OCI-LY1 (cell line): ENCODE results near the gene FKBP4.

ENCODE experiments used
- H2AFZ ChIP-seq: fragments of 200-600 bp; sonication (generic), shearing (Covaris generic); 2 replicates; pipeline ENCODE4 v1.6.0; 2014; ENCODE audit warnings: antibody characterized with exemption, mild to moderate bottlenecking, low read length
- H3F3A ChIP-seq: fragments of 200-600 bp; sonication (generic), shearing (Covaris generic); 2 replicates; pipeline ENCODE4 v1.6.0; 2014; ENCODE audit warnings: mild to moderate bottlenecking, antibody characterized with exemption, low read length, moderate library complexity; ENCODE audit not compliant: insufficient read depth
- H3K27ac ChIP-seq: fragments of 200-600 bp; sonication (generic); 2 replicates; pipeline ENCODE4 v1.5.1; 2014; ENCODE audit warnings: low read length, mixed run types, mild to moderate bottlenecking, low read depth; ENCODE audit not compliant: poor library complexity, severe bottlenecking
- H3K27me3 ChIP-seq: fragments of 200-600 bp; sonication (generic); 2 replicates; pipeline ENCODE4 v1.6.0; 2014; ENCODE audit warnings: antibody characterized with exemption, mild to moderate bottlenecking, low read length, moderate library complexity; ENCODE audit not compliant: insufficient read depth
- H3K36me3 ChIP-seq: fragments of 200-600 bp; sonication (generic); 2 replicates; pipeline ENCODE4 v1.6.1; 2014; ENCODE audit warnings: mild to moderate bottlenecking, antibody characterized with exemption, low read length, moderate library complexity, mixed read lengths; ENCODE audit not compliant: insufficient read depth
- H3K4me1 ChIP-seq: fragments of 200-600 bp; sonication (generic); 2 replicates; pipeline ENCODE4 v1.5.1; 2014; ENCODE audit warnings: mild to moderate bottlenecking, low read length, moderate library complexity; ENCODE audit not compliant: insufficient read depth, severe bottlenecking
- H3K4me2 ChIP-seq: fragments of 200-600 bp; sonication (generic), shearing (Covaris generic); 2 replicates; pipeline ENCODE4 v1.6.1; 2014; ENCODE audit warnings: low read length
- H3K4me3 ChIP-seq: fragments of 200-600 bp; sonication (generic); 2 replicates; pipeline ENCODE4 v1.5.1; 2014; ENCODE audit warnings: low read length, low read depth, mild to moderate bottlenecking, mixed read lengths; ENCODE audit not compliant: poor library complexity, severe bottlenecking
- H3K79me2 ChIP-seq: fragments of 200-600 bp; shearing (Covaris generic); 2 replicates; pipeline ENCODE4 v1.6.1; 2016; ENCODE audit warnings: mixed run types, low read length, mixed read lengths; ENCODE audit not compliant: insufficient read depth
- H3K9ac ChIP-seq: fragments of 200-600 bp; sonication (generic), shearing (Covaris generic); 2 replicates; pipeline ENCODE4 v1.6.1; 2014; ENCODE audit warnings: mild to moderate bottlenecking, low read length, mixed read lengths
- H3K9me2 ChIP-seq: fragments of 200-600 bp; sonication (generic), shearing (Covaris generic); 2 replicates; pipeline ENCODE4 v1.6.1; 2014; ENCODE audit warnings: low read depth, mild to moderate bottlenecking, low read length, mixed read lengths
- H3K9me3 ChIP-seq: fragments of 200-600 bp; shearing (Covaris generic); 2 replicates; pipeline ENCODE4 v1.6.1; 2014; ENCODE audit warnings: low read length, mixed read lengths
- H4K20me1 ChIP-seq: fragments of 200-600 bp; sonication (generic), shearing (Covaris generic); 2 replicates; pipeline ENCODE4 v1.6.0; 2016; ENCODE audit warnings: mild to moderate bottlenecking, low read length; ENCODE audit not compliant: insufficient read depth
- EZH2 ChIP-seq: fragments of 200-600 bp; sonication (generic), shearing (Covaris generic); IDR thresholded peaks from 2 replicates; pipeline ENCODE4 v1.8.0; 2017; ENCODE audit warnings: borderline replicate concordance, mixed run types, mild to moderate bottlenecking, antibody characterized with exemption, low read length, moderate library complexity, mixed read lengths
- TF ChIP-seq, protein P1 (sequence below): fragments of 200-600 bp; sonication (generic), shearing (Covaris generic); IDR thresholded peaks from 2 replicates; pipeline ENCODE4 v1.5.1; 2017; ENCODE audit warnings: mild to moderate bottlenecking, antibody characterized with exemption, low read length, moderate library complexity, mixed read lengths

The FKBP4 gene

DNA sequence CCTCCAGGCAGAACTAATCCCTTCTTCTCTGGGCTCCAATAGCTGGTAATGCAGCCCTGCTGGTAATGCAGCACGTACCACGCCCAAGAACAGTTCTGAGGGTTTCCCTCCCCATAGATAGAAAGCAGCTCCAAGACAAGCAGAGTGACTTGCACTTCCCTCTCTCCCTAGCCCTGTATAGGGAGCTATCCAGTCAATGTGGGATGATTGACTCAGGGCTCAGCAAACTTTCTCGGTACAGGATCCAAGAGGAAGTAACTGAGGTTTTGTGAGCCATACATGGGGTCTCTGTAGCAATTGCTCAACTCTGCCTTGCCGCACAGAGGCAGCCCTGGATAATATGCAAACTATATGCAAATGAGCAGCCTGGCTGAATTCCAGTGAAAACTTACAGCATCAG lies 15.5 kb upstream of the FKBP4 start:
- no peak overlapping the region for H3K9ac ChIP-seq
- H3K9me3 ChIP-seq = no peaks in the 10 kb centered on the region
- H3K4me3 ChIP-seq = no peak overlapping the region
- no peaks in the 10 kb centered on the region for H4K20me1 ChIP-seq
- H2AFZ ChIP-seq = no peak overlapping the region
- 0 out of 2 replicates have a peak, but pooled peaks cover 4% of the 10 kb centered on the region for H3K27me3 ChIP-seq
- no peak overlapping the region for H3K4me2 ChIP-seq
- H3K4me1 ChIP-seq = peaks cover 6% of the 10 kb centered on the region
- no peak overlapping the region for H3K27ac ChIP-seq
- H3K79me2 ChIP-seq = no peaks in the 10 kb centered on the region
- no peaks in the 10 kb centered on the region for H3F3A ChIP-seq
- TF ChIP-seq, protein P1, sequence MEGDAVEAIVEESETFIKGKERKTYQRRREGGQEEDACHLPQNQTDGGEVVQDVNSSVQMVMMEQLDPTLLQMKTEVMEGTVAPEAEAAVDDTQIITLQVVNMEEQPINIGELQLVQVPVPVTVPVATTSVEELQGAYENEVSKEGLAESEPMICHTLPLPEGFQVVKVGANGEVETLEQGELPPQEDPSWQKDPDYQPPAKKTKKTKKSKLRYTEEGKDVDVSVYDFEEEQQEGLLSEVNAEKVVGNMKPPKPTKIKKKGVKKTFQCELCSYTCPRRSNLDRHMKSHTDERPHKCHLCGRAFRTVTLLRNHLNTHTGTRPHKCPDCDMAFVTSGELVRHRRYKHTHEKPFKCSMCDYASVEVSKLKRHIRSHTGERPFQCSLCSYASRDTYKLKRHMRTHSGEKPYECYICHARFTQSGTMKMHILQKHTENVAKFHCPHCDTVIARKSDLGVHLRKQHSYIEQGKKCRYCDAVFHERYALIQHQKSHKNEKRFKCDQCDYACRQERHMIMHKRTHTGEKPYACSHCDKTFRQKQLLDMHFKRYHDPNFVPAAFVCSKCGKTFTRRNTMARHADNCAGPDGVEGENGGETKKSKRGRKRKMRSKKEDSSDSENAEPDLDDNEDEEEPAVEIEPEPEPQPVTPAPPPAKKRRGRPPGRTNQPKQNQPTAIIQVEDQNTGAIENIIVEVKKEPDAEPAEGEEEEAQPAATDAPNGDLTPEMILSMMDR = no peak
- no peak for TF ChIP-seq EZH2
- no peaks in the 10 kb centered on the region for H3K9me2 ChIP-seq
- no peaks in the 10 kb centered on the region for H3K36me3 ChIP-seq

DNA sequence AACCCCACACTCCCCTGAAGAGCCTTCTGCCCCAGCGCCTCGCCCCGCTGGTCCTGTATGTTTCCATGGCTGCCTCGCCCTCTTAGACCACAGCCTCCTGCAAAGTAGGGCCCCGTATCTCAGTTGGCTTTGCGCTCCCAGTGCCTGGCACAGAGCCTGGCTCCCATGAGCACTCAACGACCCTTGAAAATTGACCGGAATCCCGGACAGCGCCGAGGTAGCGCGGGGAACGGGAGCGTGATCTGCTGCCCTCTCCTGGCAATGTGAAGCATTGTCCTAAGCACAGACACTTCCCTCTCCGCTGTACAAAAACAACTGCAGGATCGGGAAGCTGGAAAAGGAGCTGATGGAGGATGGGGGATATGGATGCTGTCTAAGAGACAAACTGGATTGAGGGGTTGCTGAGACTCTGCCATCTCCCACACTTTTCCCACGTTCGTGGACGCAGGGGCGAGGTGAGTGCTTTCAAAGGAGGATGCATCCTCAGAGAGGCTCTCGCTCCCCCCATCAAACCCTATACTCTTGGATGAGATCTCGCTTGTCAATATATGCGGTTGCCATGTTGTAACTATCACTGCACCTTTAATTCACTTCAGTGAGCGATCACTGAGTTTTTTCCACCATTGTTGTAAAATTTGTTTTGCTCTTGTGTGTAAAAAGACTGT lies 10.7 kb upstream of the FKBP4 start:
- TF ChIP-seq, protein P1 = peak; percentile 94
- no peak for TF ChIP-seq EZH2
- no peaks in the 10 kb centered on the region for H4K20me1 ChIP-seq
- H3F3A ChIP-seq = no peaks in the 10 kb centered on the region
- H3K4me3 ChIP-seq = peak overlapping the region; percentile 45
- H3K9me2 ChIP-seq = no peaks in the 10 kb centered on the region
- no peak overlapping the region for H3K9ac ChIP-seq
- no peak overlapping the region for H3K27ac ChIP-seq
- H3K4me1 ChIP-seq = peaks cover 7% of the 10 kb centered on the region
- peaks cover 6% of the 10 kb centered on the region; the same call in 1 of the 2 replicates for H3K27me3 ChIP-seq
- no peaks in the 10 kb centered on the region for H3K79me2 ChIP-seq
- peak overlapping the region; percentile 69 for H3K4me2 ChIP-seq
- H3K36me3 ChIP-seq = no peaks in the 10 kb centered on the region
- H2AFZ ChIP-seq = no peak overlapping the region
- H3K9me3 ChIP-seq = no peaks in the 10 kb centered on the region

DNA sequence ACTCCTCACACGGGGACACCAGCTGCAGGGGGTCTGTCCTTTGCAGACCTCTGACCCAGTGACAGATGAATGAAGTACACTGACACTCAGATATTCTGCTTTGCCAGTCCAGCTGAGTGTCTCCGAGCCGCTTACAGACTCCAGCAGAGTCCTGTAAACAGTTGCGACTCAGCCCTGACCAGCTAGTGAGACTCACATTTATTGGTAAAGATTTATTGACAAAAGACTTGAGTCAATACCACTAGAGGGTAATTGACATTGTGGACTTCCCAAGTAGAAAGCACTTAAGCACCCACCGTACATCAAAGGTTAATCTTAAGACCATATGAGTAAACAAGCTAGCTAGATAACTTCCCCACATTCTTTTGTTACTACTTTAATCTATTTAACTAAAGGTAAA lies 9.8 kb upstream of the FKBP4 start:
- Histone ChIP-seq H3K27ac (no peak overlapping the region), H3K79me2 (no peaks in the 10 kb centered on the region), H2AFZ (no peak overlapping the region), H3F3A (no peaks in the 10 kb centered on the region), H3K27me3 (peaks cover 3% of the 10 kb centered on the region; the same call in 1 of the 2 replicates), H3K4me1 (peaks cover 7% of the 10 kb centered on the region), H3K36me3 (no peaks in the 10 kb centered on the region), H3K9me2 (no peaks in the 10 kb centered on the region), H3K9ac (no peak overlapping the region), H3K4me2 (no peak overlapping the region), H3K9me3 (no peaks in the 10 kb centered on the region), H3K4me3 (no peak overlapping the region), H4K20me1 (no peaks in the 10 kb centered on the region)
- TF ChIP-seq, protein P1 = no peak
- no peak for TF ChIP-seq EZH2
